Lung (tissue), 12 donors: ENCODE results near the gene SFXN5. TPM values are rescaled to one million over a fixed set of nuclear protein-coding genes. Genes with fewer than 3 reads are reported as not detected.
A peak's percentile ranks its signal among the peaks of the same experiment; 100 is the strongest.

Experiments
- ATAC-seq: fragments of 200-7000 bp; cut with Tn5 transposase; one replicate; pipeline ENCODE4 v1.9.1; 2020; ENCODE audit warnings: moderate number of reproducible peaks; ENCODE audit not compliant: insufficient read depth, low FRiP score
- DNase-seq, 3 donors: peaks; one replicate each; pipeline ENCODE4 v3.0.0-alpha.2; 2013 to 2017
- H3K27ac ChIP-seq, 2 donors: one replicate each; pipeline ENCODE4 v1.5.1; 2013; ENCODE audit warnings: mild to moderate bottlenecking in 2 of 2, moderate library complexity in 2 of 2, control low read depth in 1 of 2, inconsistent platforms in 1 of 2, low read depth in 1 of 2, low read length in 1 of 2
- H3K27me3 ChIP-seq, 3 donors: one replicate each; pipeline ENCODE4 v1.5.1; 2013; ENCODE audit warnings: low read length in 2 of 3; ENCODE audit not compliant: control insufficient read depth in 3 of 3, insufficient read depth in 3 of 3
- H3K36me3 ChIP-seq, 4 donors: one replicate each; pipeline ENCODE4 v1.5.1; 2013; ENCODE audit warnings: low read length in 4 of 4, mild to moderate bottlenecking in 1 of 4, moderate library complexity in 1 of 4; ENCODE audit not compliant: control insufficient read depth in 4 of 4, insufficient read depth in 4 of 4
- H3K4me1 ChIP-seq, 5 donors: one replicate each; pipeline ENCODE4 v1.5.1; 2013; ENCODE audit warnings: low read length in 5 of 5, mild to moderate bottlenecking in 2 of 5, moderate library complexity in 1 of 5; ENCODE audit not compliant: control insufficient read depth in 5 of 5, insufficient read depth in 5 of 5
- H3K4me3 ChIP-seq: one replicate; pipeline ENCODE4 v1.5.1; 2013; ENCODE audit warnings: mild to moderate bottlenecking, control low read depth, moderate library complexity
- H3K9ac ChIP-seq, 2 donors: one replicate each; pipeline ENCODE4 v1.5.1; 2013; ENCODE audit warnings: low read length in 2 of 2, control low read depth in 1 of 2; ENCODE audit not compliant: insufficient read depth in 1 of 2
- H3K9me3 ChIP-seq, 4 donors: one replicate each; pipeline ENCODE4 v1.5.1; 2013; ENCODE audit warnings: low read length in 3 of 4, mild to moderate bottlenecking in 1 of 4, moderate library complexity in 1 of 4; ENCODE audit not compliant: control insufficient read depth in 4 of 4, insufficient read depth in 3 of 4
- WGBS, 2 donors: extraction: QIAGEN DNeasy Blood & Tissue Kit; methylation state at CpG; one replicate each; pipeline ENCODE4 v1.1.7; 2013; 5-methylcytosine and 5-hydroxymethylcytosine counted together
- polyA plus RNA-seq, 2 donors: library from polyadenylated mRNA; stranded (reverse); fragments of 200-250 nt; gene quantifications; one replicate each; pipeline ENCODE4 v1.2.1, GENCODE V29; 2013
- total RNA-seq, 2 donors: library from RNA; depleted of rRNA in 1 of 2; stranded (reverse); fragments of >200 nt in 1 of 2; gene quantifications; one replicate each; pipeline ENCODE4 v1.2.1, GENCODE V29; 2014 to 2021
- TF ChIP-seq, protein P1 (sequence below): IDR thresholded peaks from 2 replicates; pipeline ENCODE4 v1.5.1; 2012; ENCODE audit warnings: mild to moderate bottlenecking; ENCODE audit errors: control extremely low read depth, extremely low read depth
- donor health status: control.
- donor health status: control.
- donor health status: Bipolar disorder and iron deficiency.
- donor health status: healthy.
- donor health status: DM: yes; HTN: yes; CAD: no.

Gene SFXN5
- total and polyA plus RNA-seq, 4 donors = 8.3 to 15.6 (median 9.6) TPM

DNA sequence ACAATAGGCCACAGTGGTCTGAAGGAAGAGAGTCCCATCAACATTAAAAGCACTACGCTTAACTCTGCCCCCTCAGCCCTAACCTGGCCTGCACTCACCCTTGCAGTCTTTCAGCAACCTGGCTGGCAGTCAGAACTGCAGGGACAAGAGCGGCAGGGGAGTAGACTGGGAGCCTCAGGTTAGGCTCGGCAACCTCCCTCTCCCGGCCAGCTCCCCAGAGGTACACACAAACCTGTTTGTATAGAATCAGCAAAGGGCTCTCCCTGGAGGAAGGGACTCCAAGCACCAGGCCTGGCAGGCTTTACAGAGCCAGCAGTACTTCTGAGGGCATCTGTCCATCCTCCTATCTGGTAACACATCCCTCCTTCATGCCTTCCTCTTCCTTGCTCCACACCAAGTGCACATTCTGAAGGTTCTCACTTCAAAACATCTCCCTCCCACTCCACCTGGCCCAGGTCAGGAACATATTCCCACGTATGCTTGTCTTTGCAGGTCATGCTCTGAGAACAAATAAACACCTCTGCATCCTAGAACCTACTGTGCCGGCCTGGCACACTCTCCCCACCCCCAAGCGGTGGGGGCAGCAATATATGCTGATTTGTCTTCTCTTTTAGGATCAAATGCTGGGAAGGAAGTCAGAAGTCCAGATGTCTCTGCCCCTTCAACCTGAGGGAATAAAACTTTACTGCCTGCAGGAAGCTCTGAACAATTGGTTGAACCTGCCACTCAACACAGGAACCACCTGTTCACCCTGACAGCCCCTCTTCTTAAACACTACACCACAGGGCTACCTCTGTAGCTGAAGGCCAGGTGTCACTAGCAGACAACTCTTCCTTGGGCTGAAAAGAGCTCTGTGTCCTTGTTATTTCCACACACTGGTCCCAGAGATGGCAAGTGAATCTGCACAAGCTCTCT lies 12.6 kb upstream of the SFXN5 start:
- 77 to 81% methylated on average over 7 of the region's 7 CpGs for WGBS, 2 donors
- Histone ChIP-seq H3K27ac (no peak overlapping the region), H3K9ac (no peak overlapping the region), H3K4me3 (no peak overlapping the region), H3K9me3 (no peaks in the 10 kb centered on the region), H3K27me3 (no peaks in the 10 kb centered on the region), H3K4me1 (peaks cover 0 to 2% (median 0%) of the 10 kb centered on the region in 5 donors), H3K36me3 (peaks cover 0 to 30% (median 0%) of the 10 kb centered on the region in 4 donors)
- TF ChIP-seq, protein P1, sequence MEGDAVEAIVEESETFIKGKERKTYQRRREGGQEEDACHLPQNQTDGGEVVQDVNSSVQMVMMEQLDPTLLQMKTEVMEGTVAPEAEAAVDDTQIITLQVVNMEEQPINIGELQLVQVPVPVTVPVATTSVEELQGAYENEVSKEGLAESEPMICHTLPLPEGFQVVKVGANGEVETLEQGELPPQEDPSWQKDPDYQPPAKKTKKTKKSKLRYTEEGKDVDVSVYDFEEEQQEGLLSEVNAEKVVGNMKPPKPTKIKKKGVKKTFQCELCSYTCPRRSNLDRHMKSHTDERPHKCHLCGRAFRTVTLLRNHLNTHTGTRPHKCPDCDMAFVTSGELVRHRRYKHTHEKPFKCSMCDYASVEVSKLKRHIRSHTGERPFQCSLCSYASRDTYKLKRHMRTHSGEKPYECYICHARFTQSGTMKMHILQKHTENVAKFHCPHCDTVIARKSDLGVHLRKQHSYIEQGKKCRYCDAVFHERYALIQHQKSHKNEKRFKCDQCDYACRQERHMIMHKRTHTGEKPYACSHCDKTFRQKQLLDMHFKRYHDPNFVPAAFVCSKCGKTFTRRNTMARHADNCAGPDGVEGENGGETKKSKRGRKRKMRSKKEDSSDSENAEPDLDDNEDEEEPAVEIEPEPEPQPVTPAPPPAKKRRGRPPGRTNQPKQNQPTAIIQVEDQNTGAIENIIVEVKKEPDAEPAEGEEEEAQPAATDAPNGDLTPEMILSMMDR = no peak
- ATAC-seq (no peak), DNase-seq (peak in 2 of 3 donors; percentile 32)

DNA sequence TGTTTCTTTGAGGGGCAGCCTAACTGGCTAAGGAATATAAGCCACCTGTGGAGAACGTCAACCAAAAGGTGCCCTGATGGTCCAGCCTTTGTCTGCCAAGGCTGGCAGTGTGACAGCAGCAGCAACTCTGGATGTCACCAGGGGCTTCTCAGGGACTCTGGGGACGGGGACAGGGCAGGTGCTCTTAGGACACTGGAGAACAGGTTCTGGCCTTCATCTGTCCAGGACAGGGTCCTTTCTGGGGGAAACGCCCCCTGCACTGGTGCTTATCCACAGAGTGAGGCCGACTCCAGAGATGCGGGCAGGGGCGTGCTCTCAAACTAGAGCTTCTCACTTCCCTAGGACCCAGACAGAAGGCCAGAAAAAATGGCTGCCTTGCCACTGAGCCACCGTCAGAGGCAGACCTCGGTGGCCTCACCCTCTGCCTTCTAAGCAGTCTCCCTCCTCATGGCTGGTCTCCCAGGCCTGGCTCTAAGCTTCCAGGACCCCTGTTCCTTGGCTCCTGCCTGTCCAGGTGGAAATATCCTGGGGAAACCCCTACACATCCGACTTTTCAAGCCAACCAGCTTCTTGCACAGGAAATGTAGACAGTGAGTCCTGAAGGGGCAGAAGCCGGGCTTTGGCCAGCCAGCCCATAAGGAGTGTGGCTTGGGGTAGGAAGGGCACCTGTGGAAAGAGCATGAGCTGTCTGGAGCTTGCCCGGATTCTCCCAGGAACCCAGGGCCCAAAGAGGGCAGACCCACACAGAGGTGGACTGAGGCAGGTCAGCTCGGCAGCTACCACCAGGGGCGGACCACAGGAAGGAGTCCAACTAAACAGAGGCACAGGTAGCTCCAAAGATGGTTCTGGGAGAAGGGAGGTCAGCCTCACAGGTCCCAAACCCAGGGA lies 11.3 kb upstream of the SFXN5 start:
- Histone ChIP-seq H3K4me3 (no peak overlapping the region), H3K9ac (peak overlapping the region in 1 of 2 donors; percentile 1), H3K4me1 (no peaks in the 10 kb centered on the region), H3K9me3 (no peaks in the 10 kb centered on the region), H3K27ac (no peak overlapping the region), H3K36me3 (peaks cover 0 to 23% (median 0%) of the 10 kb centered on the region in 4 donors), H3K27me3 (no peaks in the 10 kb centered on the region)
- WGBS, 2 donors = 89 to 94% methylated on average over 13 of the region's 13 CpGs
- ATAC-seq = no peak
- no peak for DNase-seq
- TF ChIP-seq, protein P1 = no peak

DNA sequence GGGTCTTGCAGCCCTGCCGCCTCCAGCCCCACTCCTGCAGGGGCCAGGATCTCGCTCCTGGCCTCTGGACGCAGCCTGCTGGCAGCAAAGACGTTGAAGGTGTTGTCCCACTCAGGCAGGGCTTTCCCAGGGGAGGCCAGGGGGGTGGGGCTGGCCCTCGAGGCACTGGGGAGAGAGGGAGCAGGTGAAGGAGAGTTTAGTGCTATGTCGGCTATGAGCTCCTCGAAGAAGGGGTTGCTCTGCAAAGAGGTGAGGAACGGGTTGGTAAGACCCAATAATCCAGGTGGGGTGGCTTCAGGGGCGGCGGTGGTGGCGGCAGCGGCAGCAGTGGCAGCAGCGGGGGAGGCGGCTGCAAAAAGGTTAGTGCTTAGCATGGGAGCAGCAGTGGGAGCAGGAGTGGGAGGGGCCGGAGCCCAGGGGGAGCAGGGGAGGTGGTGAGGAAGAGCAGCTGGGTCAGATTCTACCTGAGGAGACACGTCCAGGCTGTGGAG lies 9.7 kb upstream of the SFXN5 start:
- Histone ChIP-seq H3K9ac (no peak overlapping the region), H3K4me1 (no peaks in the 10 kb centered on the region), H3K9me3 (no peaks in the 10 kb centered on the region), H3K4me3 (no peak overlapping the region), H3K27me3 (no peaks in the 10 kb centered on the region), H3K27ac (no peak overlapping the region), H3K36me3 (peaks cover 0 to 17% (median 0%) of the 10 kb centered on the region in 4 donors)
- TF ChIP-seq, protein P1 = no peak
- ATAC-seq (no peak), DNase-seq (no peak)
- WGBS, 2 donors = 88 to 94% methylated on average over 16 of the region's 16 CpGs
